ENCODE results near the gene DGKH. TPM values are rescaled to one million over a fixed set of nuclear protein-coding genes. Genes with fewer than 3 reads are reported as not detected.

The DGKH gene
- polyA plus RNA-seq, 1 donor from 2014 or later = 3.5 TPM

DNA sequence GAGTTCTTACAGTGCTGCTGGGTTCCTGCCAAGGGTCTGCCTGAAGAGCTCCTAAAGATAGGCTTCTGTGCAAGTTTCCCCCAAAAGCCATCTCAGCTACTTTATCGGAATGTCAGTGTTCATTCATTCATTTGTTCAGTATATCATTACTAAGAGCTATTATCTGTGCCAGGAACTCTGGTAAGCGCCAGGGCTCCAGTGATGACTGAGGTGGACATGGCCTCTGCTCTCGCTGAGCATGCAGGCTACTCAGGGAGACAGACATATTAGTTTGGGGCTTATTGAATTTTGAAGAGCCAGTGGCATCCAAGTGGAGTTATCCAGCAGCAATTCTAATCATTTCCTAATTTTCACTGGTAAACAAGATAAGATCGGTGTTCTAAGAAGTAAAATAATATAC is 65.8 kb downstream of the DGKH start:
- H3K9me2 ChIP-seq (ENCODE audit: insufficient read depth, low read length) = no peaks in the 10 kb centered on the region
- H3F3A ChIP-seq (ENCODE audit: insufficient read depth, low read length, poor library complexity, severe bottlenecking) = no peaks in the 10 kb centered on the region
- TF ChIP-seq, protein P1, sequence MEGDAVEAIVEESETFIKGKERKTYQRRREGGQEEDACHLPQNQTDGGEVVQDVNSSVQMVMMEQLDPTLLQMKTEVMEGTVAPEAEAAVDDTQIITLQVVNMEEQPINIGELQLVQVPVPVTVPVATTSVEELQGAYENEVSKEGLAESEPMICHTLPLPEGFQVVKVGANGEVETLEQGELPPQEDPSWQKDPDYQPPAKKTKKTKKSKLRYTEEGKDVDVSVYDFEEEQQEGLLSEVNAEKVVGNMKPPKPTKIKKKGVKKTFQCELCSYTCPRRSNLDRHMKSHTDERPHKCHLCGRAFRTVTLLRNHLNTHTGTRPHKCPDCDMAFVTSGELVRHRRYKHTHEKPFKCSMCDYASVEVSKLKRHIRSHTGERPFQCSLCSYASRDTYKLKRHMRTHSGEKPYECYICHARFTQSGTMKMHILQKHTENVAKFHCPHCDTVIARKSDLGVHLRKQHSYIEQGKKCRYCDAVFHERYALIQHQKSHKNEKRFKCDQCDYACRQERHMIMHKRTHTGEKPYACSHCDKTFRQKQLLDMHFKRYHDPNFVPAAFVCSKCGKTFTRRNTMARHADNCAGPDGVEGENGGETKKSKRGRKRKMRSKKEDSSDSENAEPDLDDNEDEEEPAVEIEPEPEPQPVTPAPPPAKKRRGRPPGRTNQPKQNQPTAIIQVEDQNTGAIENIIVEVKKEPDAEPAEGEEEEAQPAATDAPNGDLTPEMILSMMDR (IDR thresholded peaks at IDR 0.05; ENCODE audit: poor library complexity, severe bottlenecking) = no peak
- H3K79me2 ChIP-seq (replicated peaks; ENCODE audit: insufficient read depth, low read length) = no peaks in the 10 kb centered on the region
- no peak overlapping the region for H3K4me2 ChIP-seq (ENCODE audit: low read length)
- no peaks in the 10 kb centered on the region for H3K9me3 ChIP-seq (ENCODE audit: low read length)
- no peaks in the 10 kb centered on the region for H4K20me1 ChIP-seq (ENCODE audit: insufficient read depth)
- H3K4me3 ChIP-seq (ENCODE audit: low read length) = no peak overlapping the region
- no peaks in the 10 kb centered on the region for H3K36me3 ChIP-seq (ENCODE audit: insufficient read depth, low read length)
- H3K27ac ChIP-seq (ENCODE audit: low read length) = no peak overlapping the region
- no peak overlapping the region for H2AFZ ChIP-seq (ENCODE audit: low read depth, low read length)
- H3K9ac ChIP-seq (ENCODE audit: low read length) = no peak overlapping the region
- H3K27me3 ChIP-seq (ENCODE audit: insufficient read depth, low read depth, low read length) = no peaks in the 10 kb centered on the region

DNA sequence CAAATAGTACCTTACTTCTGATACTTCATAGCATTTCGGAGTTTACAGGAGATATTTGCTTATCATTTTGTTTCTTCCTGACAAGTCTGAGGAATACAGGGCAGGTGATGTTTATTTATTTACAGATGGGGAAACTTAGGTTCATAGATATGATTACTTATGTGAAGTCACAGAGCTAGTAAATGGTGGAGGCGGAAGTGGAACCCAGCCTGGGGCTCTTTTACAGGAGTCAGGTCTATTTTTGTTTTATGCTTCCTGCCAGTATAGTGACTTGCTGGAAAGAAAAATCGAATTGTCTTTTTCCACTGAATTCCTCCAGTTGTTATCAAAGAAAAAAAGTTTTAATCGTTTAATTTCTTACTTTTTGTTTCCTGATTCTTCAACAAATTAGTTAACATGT is 66.5 kb downstream of the DGKH start:
- Histone ChIP-seq H3K27ac (ENCODE audit: low read length) (no peak overlapping the region), H3K9ac (ENCODE audit: low read length) (no peak overlapping the region), H3K27me3 (ENCODE audit: insufficient read depth, low read depth, low read length) (no peaks in the 10 kb centered on the region), H2AFZ (ENCODE audit: low read depth, low read length) (no peak overlapping the region), H3K9me3 (ENCODE audit: low read length) (no peaks in the 10 kb centered on the region), H3F3A (ENCODE audit: insufficient read depth, low read length, poor library complexity, severe bottlenecking) (no peaks in the 10 kb centered on the region), H3K4me3 (ENCODE audit: low read length) (no peak overlapping the region), H3K9me2 (ENCODE audit: insufficient read depth, low read length) (no peaks in the 10 kb centered on the region), H3K79me2 (replicated peaks; ENCODE audit: insufficient read depth, low read length) (no peaks in the 10 kb centered on the region), H4K20me1 (ENCODE audit: insufficient read depth) (no peaks in the 10 kb centered on the region), H3K36me3 (ENCODE audit: insufficient read depth, low read length) (no peaks in the 10 kb centered on the region), H3K4me2 (ENCODE audit: low read length) (no peak overlapping the region)
- TF ChIP-seq RAD21 (conservative IDR thresholded peaks at IDR 0.05) = no peak
- TF ChIP-seq EP300 (conservative IDR thresholded peaks at IDR 0.05; ENCODE audit: poor library complexity, severe bottlenecking) = no peak
- no peak for TF ChIP-seq EZH2 (IDR thresholded peaks at IDR 0.05; ENCODE audit: borderline replicate concordance, insufficient read depth, low read length, poor library complexity, severe bottlenecking)
- TF ChIP-seq, protein P2, sequence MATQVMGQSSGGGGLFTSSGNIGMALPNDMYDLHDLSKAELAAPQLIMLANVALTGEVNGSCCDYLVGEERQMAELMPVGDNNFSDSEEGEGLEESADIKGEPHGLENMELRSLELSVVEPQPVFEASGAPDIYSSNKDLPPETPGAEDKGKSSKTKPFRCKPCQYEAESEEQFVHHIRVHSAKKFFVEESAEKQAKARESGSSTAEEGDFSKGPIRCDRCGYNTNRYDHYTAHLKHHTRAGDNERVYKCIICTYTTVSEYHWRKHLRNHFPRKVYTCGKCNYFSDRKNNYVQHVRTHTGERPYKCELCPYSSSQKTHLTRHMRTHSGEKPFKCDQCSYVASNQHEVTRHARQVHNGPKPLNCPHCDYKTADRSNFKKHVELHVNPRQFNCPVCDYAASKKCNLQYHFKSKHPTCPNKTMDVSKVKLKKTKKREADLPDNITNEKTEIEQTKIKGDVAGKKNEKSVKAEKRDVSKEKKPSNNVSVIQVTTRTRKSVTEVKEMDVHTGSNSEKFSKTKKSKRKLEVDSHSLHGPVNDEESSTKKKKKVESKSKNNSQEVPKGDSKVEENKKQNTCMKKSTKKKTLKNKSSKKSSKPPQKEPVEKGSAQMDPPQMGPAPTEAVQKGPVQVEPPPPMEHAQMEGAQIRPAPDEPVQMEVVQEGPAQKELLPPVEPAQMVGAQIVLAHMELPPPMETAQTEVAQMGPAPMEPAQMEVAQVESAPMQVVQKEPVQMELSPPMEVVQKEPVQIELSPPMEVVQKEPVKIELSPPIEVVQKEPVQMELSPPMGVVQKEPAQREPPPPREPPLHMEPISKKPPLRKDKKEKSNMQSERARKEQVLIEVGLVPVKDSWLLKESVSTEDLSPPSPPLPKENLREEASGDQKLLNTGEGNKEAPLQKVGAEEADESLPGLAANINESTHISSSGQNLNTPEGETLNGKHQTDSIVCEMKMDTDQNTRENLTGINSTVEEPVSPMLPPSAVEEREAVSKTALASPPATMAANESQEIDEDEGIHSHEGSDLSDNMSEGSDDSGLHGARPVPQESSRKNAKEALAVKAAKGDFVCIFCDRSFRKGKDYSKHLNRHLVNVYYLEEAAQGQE (IDR thresholded peaks at IDR 0.05; ENCODE audit: borderline replicate concordance) = no peak
- no peak for TF ChIP-seq SMC3 (conservative IDR thresholded peaks at IDR 0.05; ENCODE audit: poor library complexity)
- TF ChIP-seq TAF1 (IDR thresholded peaks at IDR 0.05; ENCODE audit: low read depth) = no peak
- TF ChIP-seq, protein P1 (IDR thresholded peaks at IDR 0.05; ENCODE audit: poor library complexity, severe bottlenecking) = no peak
- no peak for TF ChIP-seq POLR2AphosphoS5 (IDR thresholded peaks at IDR 0.05)
- no peak for TF ChIP-seq MXI1 (conservative IDR thresholded peaks at IDR 0.05; ENCODE audit: poor library complexity, severe bottlenecking)

Measured in neural cell (in vitro differentiated cells).